ENCODE data around the gene ATAD3A.
"Not testable (repeated sequence)": the region's sequence is repeated elsewhere in the genome, so short reads cannot be mapped to it uniquely, and the experiment has no call there.

Gene ATAD3A

DNA sequence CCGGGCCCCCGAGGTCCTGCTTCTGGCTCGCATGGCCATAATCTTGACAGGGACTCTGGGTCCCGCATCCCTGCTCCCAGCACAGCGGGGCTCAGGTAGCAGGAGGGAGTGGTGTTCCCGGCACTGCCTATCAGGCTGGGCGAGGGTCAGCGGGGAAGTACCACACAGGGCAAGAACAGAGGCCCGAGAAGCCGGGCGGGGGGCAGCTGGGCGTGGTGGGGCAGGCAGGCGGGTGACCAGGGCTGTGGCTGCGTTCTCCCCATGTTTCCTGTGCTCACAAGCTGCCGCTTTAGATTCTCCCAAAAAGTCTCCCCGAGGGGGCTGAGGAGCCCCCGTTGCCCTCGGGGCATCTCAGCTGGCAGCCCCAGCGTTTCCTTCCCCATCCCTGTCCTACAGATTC lies 22.1 kb upstream of the ATAD3A start:
- no peak for DNase-seq (ENCODE audit: low read depth in 2 of 2)

DNA sequence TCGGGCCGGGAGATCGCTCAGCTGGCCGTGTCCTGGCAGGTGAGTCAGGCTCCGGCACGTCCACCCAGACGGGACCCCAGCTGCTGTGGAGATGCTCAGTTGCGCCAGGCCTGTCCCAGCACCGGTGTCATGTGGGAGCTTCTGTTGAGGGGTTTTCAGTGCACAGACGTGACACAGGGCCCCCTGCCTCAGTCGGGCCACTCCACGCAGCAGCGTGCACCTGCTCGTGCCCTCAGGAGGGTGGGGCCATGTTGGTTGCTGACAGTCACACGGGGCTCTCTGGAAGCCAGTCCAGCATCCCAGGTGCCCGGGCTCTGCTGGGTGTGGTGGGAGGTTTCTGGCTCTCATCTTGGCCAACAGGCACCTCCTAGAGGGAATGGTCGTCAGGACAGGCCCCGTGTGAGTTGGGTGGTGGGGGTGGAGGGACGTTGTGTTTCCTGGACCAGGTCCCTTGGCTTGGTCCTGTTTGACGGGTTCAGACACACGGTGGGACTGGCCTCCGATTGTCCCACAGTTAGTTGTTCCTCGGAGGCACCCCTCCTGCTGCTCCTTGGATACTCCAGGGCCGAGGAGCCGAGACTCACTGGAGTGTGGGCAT lies 21.2 kb upstream of the ATAD3A start:
- no peak for DNase-seq (ENCODE audit: low read depth in 2 of 2)

GRCh38 chr1:1491601-1492000 lies 20.4 kb upstream of the ATAD3A start:
- no peak for DNase-seq (ENCODE audit: low read depth in 2 of 2)

DNA sequence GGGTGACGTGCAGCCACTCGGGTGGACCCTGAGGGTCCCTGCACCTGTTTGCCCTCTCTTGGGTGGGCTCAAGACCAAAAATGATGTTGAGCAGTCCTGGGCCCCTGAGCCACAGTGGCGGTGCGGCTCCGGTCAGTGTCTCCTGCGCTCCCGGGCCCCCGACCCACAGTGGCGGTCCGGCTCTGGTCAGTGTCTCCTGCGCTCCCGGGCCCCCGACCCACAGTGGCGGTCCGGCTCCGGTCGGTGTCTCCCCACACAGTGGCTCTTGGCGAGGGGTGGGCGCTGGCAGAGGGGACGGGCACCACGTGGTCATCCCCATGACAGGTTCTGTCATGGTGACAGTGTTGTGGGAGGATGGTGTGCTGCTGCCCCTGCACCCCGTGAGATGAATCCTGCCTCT lies 17.7 kb upstream of the ATAD3A start:
- DNase-seq (ENCODE audit: low read depth in 2 of 2), result not testable (repeated sequence)

DNA sequence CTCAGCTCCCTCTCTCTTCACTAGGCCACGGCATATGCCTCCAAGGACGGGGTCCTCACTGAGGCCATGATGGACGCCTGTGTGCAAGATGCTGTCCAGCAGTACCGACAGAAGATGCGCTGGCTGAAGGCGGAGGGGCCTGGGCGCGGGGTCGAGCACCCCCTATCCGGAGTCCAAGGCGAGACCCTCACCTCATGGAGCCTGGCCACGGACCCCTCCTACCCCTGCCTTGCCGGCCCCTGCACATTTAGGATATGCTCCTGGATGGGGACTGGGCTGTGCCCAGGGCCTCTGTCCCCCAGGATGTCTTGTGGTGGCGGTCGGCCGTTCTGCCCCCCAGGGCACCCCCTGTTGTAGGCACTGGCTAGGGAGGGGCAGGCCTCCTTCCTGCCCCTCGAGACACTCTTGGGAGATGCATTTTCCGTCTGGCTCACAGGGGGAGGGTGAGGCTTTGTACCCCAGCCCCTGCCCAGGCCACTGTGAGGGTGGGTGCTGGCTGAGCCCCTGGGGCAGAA lies 16.4 kb upstream of the ATAD3A start:
- DNase-seq (ENCODE audit: low read depth in 2 of 2), result not testable (repeated sequence)

GRCh38 chr1:1504777-1505365 lies 7.1 kb upstream of the ATAD3A start:
- DNase-seq (ENCODE audit: low read depth in 2 of 2), result peak in 1 of 2 experiments; percentile 7

DNA sequence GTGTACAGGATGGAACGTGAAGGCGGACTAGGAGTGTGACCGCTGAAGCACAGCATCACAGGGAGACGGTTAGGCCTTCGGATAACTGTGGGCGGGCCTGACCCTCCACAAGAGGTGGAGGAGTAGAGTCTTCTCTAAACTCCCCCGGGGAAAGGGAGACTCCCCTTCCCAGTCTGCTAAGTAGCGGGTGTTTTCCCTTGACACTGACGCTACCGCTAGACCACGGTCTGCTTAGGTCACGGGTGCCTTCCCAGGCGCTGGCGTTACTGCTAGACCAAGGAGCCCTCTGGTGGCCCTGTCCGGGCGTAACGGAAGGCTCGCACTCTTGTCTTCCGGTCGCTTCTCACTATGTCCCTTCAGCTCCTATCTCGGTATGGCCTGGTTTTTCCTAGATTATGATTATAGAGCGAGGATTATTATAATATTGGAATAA lies 6.6 kb upstream of the ATAD3A start:
- DNase-seq (ENCODE audit: low read depth in 2 of 2), result not testable (repeated sequence)

DNA sequence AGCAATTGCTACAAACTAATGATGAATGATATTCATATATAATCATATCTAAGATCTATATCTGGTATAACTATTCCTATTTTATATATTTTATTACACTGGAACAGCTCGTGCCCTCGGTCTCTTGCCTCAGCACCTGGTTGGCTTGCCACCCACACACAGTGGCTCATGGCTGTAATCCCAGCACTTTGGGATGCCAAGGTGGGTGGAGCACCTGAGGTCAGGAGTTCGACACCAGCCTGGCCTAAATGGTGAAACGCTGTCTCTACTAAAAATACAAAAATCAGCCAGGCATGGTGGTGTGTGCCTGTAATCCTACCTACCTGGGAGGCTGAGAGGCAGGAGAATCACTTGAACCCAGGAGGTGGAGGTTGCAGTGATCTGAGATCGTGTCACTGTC lies 6.2 kb upstream of the ATAD3A start:
- not testable (repeated sequence) for DNase-seq (ENCODE audit: low read depth in 2 of 2)

DNA sequence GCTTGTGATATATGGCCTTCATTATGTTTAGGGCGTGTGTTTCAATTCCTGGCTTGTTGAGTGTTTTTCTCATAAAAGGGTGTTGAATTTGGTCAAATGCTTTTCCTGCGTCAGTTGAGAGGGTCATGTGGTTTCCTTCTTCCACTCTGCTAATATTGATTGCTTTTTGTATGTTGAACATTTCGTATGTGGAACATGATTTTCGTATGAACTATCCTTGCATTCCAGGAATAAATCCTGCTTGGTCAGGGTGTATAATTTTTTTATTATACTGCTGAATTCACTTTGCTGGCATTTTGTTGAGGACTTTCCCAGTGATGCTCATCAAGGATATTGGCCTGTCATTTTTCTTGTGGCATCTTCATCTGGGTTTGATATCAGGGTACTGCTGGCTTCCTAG lies 4.7 kb upstream of the ATAD3A start:
- no peak for DNase-seq (ENCODE audit: low read depth in 2 of 2)

GRCh38 chr1:1508775-1509464 lies 3.0 kb upstream of the ATAD3A start:
- not testable (repeated sequence) for DNase-seq (ENCODE audit: low read depth in 2 of 2)

- DNase-seq (ENCODE audit: low read depth in 2 of 2), result not testable (repeated sequence)
These were observed 2.5 kb upstream of the ATAD3A start for GRCh38 chr1:1509465-1509850.

DNA sequence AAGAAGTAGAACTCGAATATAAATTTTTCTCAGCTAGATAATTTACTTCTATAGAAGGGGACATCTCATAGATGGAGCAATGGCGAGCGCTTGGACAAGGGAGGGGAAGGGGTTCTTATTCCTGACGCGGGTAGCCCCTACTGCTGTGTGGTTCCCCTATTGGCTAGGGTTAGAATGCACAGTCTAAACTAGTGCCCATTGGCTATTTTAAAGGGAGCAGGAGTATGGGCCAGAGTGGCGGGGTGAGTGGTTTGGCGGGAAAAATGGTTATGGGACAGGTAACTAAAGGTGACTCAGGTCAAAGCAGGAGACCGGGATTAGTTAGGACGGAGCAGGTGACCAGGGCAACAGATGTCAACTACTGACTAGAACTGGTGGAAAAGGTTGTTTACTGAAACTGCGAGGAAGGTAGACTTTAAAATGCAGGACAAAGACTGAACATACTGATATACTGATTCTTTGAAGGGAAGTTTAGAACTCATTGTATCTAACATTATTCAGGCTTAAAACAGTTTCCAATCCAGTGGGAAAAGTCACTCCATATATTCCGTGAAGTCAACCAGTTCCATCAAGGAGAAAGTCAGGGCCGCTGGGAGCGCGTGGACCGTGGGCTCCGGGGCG lies 940 bp upstream of the ATAD3A start:
- DNase-seq (ENCODE audit: low read depth in 2 of 2), result no peak

GRCh38 chr1:1512425-1512824 lies 463 bp downstream of the ATAD3A start:
- DNase-seq (ENCODE audit: low read depth in 2 of 2), result not testable (repeated sequence)

GRCh38 chr1:1513675-1514074 lies 1.7 kb downstream of the ATAD3A start:
- not testable (repeated sequence) for DNase-seq (ENCODE audit: low read depth in 2 of 2)

GRCh38 chr1:1514376-1514775 lies 2.4 kb downstream of the ATAD3A start:
- not testable (repeated sequence) for DNase-seq (ENCODE audit: low read depth in 2 of 2)

DNA sequence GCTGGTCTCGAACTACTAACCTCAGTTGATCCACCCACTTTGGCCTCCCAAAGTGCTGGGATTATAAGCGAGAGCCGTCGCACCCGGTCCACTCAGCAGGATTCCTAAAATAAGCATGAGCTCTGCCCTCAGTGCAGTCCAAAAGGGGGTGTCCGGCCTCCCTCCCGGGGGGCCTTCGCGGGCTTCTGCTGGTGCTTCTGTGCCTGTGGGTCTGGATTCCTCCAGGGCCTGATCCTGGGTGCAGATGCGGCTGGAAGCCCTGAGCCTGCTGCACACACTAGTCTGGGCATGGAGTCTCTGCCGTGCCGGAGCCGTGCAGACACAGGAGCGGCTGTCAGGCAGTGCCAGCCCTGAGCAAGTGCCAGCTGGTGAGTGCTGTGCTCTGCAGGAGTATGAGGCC lies 5.0 kb downstream of the ATAD3A start:
- not testable (repeated sequence) for DNase-seq (ENCODE audit: low read depth in 2 of 2)

DNA sequence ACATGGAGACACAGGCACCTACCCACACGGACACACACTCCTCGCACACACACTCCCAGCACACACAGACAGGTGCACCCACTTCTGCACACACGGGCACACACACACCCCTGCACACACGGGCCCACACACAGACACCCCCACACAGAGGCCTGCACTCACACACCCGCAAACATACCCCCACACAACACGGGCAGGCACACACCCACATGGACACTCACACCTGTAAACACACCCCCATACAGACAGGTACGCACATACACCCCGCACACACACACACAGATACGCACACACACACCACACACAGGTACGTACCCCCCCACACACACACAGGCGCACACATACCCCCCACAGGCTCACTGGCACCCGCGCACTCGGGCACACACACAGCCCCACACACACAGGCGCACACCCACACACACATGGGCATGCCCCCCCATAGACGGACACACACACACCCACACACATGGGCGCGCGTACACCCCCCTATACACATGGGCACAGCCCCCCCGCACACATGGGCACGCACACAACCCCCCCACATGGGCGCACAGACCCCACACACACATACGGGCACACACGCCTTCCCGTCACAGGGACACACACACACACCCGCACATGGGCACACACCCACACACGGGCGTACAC lies 6.1 kb downstream of the ATAD3A start:
- no peak for DNase-seq (ENCODE audit: low read depth in 2 of 2)

DNA sequence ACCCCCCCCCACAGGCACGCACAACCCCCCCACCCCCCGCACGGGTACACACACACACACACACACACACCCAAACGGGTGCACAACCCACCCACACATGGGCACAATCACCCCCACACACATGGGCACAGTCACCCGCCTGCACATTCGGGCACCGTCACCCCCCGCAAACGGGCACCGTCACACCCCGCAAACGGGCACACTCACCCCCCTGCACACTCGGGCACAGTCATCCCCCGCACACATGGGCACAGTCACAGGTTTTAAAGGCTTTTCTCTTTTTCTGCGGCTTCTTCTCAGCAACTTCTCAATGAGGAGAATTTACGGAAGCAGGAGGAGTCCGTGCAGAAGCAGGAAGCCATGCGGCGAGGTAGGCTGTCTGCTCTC lies 6.7 kb downstream of the ATAD3A start:
- not testable (repeated sequence) for DNase-seq (ENCODE audit: low read depth in 2 of 2)

DNA sequence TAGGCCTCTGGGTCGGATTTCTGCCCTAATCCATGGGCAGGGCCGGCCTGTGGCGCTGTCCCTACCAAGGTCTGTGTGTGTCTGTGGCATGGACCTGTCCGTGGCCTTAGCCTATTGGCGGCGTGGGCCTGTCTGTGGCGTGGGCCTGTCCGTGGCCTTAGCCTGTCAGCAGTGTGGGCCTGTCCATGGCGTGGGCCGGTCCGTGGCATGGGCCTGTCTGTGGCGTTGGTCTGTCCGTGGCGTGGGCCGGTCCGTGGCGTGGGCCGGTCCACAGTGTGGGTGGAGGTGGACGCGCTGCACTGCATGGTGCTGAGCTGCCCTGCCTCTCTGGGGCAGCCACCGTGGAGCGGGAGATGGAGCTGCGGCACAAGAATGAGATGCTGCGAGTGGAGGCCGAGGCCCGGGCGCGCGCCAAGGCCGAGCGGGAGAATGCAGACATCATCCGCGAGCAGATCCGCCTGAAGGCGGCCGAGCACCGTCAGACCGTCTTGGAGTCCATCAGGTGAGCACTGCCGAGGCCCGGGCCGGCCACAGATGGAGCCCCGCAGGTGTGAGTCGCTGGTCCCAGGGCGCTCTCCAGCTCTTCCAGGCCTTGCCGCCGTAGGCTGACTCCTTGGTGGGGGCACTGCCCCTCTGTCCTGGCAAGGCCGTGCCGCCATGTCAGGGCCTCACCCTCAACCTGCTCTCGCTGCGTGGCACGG lies 8.0 kb downstream of the ATAD3A start:
- not testable (repeated sequence) for DNase-seq (ENCODE audit: low read depth in 2 of 2)

DNA sequence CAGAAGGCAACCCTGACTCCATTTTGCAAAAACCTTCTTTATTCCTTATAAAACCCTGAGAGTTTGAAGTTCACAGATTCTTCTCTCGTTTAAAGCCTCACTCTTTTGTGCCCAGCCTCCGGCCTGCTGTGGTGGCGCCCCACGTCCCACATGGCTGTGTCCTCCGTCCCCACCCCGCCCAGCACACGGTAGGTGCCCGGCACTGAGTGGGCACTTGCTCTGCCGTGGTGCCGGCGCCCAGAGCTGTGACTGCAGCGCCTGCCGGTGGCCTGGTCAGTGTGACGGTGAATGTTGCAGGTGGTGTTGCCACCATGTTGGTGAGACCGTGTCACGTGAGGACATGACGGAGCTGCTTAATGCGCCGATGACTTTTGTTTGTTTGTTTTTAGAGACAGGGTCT lies 9.4 kb downstream of the ATAD3A start:
- no peak for DNase-seq (ENCODE audit: low read depth in 2 of 2)

DNA sequence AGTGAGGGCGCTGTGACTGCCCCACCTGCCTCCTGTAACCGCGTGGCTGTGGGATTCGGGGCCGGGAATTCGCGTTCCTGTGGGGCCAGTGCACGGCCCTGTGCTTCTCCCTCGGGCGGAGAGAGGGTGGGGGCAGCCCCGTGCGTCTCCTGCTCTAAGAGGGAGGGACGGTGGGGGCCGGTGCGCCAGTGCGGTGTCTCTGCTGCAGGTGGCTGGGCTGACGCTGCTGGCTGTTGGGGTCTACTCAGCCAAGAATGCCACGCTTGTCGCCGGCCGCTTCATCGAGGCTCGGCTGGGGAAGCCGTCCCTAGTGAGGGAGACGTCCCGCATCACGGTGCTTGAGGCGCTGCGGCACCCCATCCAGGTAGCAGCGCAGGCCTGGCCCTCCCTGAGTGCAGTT lies 10.6 kb downstream of the ATAD3A start:
- not testable (repeated sequence) for DNase-seq (ENCODE audit: low read depth in 2 of 2)
